ENCODE results near the gene THSD7A. TPM values are rescaled to one million over a fixed set of nuclear protein-coding genes. Genes with fewer than 3 reads are reported as not detected.

The THSD7A gene
- total and polyA plus RNA-seq, 2 donors from 2014 or later, result 5.1 to 24.3 TPM

DNA sequence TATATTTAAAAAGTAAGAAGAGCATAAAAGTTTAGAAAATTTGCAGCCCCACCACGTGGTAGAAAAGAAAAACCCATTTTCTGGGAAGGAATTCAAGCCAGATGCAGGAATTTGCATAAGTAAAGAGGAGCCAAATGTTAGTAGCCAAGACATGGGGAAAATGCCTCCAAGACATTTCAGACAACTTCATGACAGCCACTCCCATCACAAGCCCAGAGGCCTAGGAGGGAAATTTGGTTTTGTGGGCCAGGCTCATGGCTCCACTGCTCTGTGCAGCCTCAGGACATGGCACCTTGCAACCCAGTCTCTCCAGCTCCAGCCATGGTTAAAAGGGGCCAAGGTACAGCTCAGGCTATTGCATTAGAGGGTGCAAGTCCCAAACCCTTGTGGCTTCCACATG, 411.9 kb downstream of the THSD7A start:
- no peak for FAIRE-seq
- Histone ChIP-seq H3K9ac (ENCODE audit: low read length in 3 of 3) (no peak overlapping the region), H3K9me3 (ENCODE audit: control insufficient read depth in 2 of 3, insufficient read depth in 1 of 3, low read length in 3 of 3) (no peaks in the 10 kb centered on the region), H3K4me1 (ENCODE audit: control insufficient read depth in 2 of 3, insufficient read depth in 2 of 3, low read depth in 1 of 3, low read length in 3 of 3) (no peaks in the 10 kb centered on the region), H3K36me3 (ENCODE audit: control insufficient read depth in 2 of 3, insufficient read depth in 3 of 3, low read length in 3 of 3) (peaks cover 0 to 10% (median 3%) of the 10 kb centered on the region in 3 donors), H3K27me3 (ENCODE audit: control insufficient read depth, insufficient read depth, low read length) (no peaks in the 10 kb centered on the region), H3K4me3 (ENCODE audit: low read length in 3 of 3) (no peak overlapping the region), H3K27ac (ENCODE audit: low read depth in 2 of 2, low read length in 2 of 2) (no peak overlapping the region)
- TF ChIP-seq, protein P1, sequence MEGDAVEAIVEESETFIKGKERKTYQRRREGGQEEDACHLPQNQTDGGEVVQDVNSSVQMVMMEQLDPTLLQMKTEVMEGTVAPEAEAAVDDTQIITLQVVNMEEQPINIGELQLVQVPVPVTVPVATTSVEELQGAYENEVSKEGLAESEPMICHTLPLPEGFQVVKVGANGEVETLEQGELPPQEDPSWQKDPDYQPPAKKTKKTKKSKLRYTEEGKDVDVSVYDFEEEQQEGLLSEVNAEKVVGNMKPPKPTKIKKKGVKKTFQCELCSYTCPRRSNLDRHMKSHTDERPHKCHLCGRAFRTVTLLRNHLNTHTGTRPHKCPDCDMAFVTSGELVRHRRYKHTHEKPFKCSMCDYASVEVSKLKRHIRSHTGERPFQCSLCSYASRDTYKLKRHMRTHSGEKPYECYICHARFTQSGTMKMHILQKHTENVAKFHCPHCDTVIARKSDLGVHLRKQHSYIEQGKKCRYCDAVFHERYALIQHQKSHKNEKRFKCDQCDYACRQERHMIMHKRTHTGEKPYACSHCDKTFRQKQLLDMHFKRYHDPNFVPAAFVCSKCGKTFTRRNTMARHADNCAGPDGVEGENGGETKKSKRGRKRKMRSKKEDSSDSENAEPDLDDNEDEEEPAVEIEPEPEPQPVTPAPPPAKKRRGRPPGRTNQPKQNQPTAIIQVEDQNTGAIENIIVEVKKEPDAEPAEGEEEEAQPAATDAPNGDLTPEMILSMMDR (IDR thresholded peaks at IDR 0.05; ENCODE audit: borderline replicate concordance, extremely low read depth, insufficient read depth), result no peak
- intact Hi-C loops (cut with DNase I), result no loop called here
- DNase-seq, result no peak

DNA sequence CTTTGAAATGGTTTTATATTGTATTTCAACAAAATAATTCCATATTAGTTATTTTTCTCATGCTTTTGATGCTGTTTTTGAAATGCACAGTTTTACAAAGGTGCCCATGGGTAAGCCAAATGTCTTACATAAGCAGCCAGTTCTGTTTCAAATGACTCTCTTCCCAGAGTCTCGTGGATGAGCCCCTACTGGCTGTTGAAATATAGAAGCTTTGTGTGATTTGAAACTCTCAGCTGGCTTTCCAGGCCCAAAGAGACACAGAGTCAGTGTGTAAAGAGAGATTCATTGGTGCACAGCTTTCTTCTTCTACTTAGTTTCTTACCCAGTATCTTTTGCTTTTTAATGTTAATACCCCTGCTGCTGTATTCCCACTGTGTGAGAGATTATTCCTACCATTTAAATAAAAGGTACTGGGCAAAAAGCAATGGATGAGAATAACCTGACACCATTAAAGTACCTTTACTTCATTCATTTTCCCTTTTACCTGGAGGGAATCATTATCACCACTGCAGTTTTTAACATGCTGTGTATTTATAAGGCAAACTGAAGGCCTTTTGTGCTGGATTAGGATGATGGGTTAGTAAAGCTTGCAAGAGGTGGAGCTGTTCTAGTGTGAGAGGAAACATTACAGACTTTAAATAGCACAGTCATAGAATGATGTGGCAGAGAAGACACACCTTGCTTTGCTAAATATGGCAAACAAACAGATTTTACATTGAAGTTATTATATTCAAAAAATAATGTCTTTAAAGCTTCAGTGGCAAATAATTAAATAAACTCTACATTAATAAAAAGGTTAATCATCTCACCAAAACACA, 415.1 kb downstream of the THSD7A start:
- Histone ChIP-seq H3K4me1 (ENCODE audit: control insufficient read depth in 2 of 3, insufficient read depth in 2 of 3, low read depth in 1 of 3, low read length in 3 of 3) (no peaks in the 10 kb centered on the region), H3K36me3 (ENCODE audit: control insufficient read depth in 2 of 3, insufficient read depth in 3 of 3, low read length in 3 of 3) (peaks cover 0 to 15% (median 2%) of the 10 kb centered on the region in 3 donors), H3K4me3 (ENCODE audit: low read length in 3 of 3) (no peak overlapping the region), H3K9me3 (ENCODE audit: control insufficient read depth in 2 of 3, insufficient read depth in 1 of 3, low read length in 3 of 3) (peaks cover 0 to 12% (median 0%) of the 10 kb centered on the region in 3 donors), H3K27ac (ENCODE audit: low read depth in 2 of 2, low read length in 2 of 2) (no peak overlapping the region), H3K27me3 (ENCODE audit: control insufficient read depth, insufficient read depth, low read length) (no peaks in the 10 kb centered on the region), H3K9ac (ENCODE audit: low read length in 3 of 3) (no peak overlapping the region)
- intact Hi-C loops (cut with DNase I), result no loop called here
- no peak for DNase-seq
- TF ChIP-seq, protein P1 (IDR thresholded peaks at IDR 0.05; ENCODE audit: borderline replicate concordance, extremely low read depth, insufficient read depth), result no peak
- no peak for FAIRE-seq

DNA sequence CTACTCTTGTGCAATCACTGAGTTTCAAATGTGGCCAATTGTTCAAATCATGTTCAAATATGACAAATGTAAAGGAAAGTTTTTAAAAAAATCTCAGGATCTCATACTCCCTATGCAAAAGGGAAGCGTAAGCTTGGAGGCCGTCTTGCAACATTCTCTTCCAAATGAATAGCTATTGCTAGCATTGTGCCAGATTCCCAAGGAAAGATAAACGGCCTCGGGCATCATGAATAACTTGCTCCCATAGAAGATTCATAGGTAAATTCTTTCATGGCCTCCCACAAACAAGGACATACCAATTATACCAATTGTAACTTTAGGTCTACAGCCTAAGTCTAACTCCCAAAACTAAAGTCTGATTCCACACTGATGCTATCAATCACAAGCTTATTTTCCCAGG, 416.9 kb downstream of the THSD7A start:
- no peak for DNase-seq
- no peak for FAIRE-seq
- intact Hi-C loops (cut with DNase I), result no loop called here
- H3K9me3 ChIP-seq (ENCODE audit: control insufficient read depth in 2 of 3, insufficient read depth in 1 of 3, low read length in 3 of 3), result peaks cover 0 to 12% (median 0%) of the 10 kb centered on the region in 3 donors
- no peak overlapping the region for H3K27ac ChIP-seq (ENCODE audit: low read depth in 2 of 2, low read length in 2 of 2)
- no peak overlapping the region for H3K4me3 ChIP-seq (ENCODE audit: low read length in 3 of 3)
- TF ChIP-seq, protein P1 (IDR thresholded peaks at IDR 0.05; ENCODE audit: borderline replicate concordance, extremely low read depth, insufficient read depth), result no peak
- no peaks in the 10 kb centered on the region for H3K4me1 ChIP-seq (ENCODE audit: control insufficient read depth in 2 of 3, insufficient read depth in 2 of 3, low read depth in 1 of 3, low read length in 3 of 3)
- peaks cover 0 to 9% (median 2%) of the 10 kb centered on the region in 3 donors for H3K36me3 ChIP-seq (ENCODE audit: control insufficient read depth in 2 of 3, insufficient read depth in 3 of 3, low read length in 3 of 3)
- no peaks in the 10 kb centered on the region for H3K27me3 ChIP-seq (ENCODE audit: control insufficient read depth, insufficient read depth, low read length)
- H3K9ac ChIP-seq (ENCODE audit: low read length in 3 of 3), result no peak overlapping the region
